Stimulated activated CD8-positive, alpha-beta memory T cell treated with anti-CD3 and anti-CD28 coated beads, Interleukin-12 subunit alpha, Interleukin-12 subunit beta, amount 100 ng/mL, for 24 hours (primary cell): ENCODE measurements around the gene TBC1D19.

ENCODE experiments used
- DNase-seq: peaks from one replicate; pipeline ENCODE4 v3.0.0-alpha.2; 2020; ENCODE audit errors: extremely low read depth

The TBC1D19 gene

DNA sequence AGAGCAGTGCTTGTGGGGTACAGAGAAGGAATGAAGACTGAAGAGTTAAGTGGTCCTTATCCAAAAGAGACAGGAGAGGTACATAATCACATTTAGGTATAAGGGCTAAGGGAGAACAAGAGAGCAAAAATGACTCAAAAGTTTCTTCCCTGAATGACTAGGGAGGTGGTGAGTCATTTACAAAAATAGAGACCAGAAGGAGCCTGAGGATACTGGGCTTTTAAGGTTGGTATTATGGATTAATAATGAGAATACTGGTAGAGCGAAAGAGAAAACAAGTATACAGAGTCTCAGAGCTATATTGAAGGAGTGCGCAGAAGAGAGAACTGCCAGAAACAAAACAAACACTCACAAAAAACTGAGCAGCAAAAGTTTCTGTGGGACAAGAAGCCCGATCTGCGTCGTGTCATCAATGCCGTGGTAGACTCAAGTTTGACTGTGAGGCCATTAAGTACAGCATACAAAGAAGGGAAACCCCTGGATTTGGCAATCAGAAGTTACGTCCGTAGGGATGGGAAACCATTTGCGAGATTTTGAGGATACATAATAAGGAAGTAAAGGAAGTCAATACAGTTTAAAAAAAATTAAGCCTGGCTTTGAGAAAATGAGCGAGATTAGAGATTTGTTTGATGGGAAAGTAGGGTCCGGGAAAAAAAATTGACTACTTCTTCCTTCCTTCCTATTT lies 147.6 kb downstream of the TBC1D19 start:
- DNase-seq = no peak

DNA sequence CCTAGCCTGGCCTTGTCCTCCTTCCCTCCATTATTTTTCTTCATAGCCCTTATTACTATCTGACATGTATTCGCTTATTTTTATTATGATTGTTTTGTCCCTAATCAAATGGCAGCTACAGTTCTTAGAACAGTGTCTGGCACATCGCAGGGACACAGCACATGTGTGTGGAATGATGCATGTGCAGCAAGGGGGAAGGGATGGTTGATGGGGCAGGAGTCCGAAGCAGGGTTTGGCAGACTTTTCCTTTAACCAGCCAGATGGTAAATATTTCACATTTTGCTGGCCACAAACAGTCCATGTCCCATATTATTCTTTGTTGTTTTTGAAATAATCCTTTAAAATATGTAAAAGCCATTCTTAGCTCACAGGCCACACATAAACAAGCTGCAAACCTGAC lies 148.5 kb downstream of the TBC1D19 start:
- DNase-seq = no peak

DNA sequence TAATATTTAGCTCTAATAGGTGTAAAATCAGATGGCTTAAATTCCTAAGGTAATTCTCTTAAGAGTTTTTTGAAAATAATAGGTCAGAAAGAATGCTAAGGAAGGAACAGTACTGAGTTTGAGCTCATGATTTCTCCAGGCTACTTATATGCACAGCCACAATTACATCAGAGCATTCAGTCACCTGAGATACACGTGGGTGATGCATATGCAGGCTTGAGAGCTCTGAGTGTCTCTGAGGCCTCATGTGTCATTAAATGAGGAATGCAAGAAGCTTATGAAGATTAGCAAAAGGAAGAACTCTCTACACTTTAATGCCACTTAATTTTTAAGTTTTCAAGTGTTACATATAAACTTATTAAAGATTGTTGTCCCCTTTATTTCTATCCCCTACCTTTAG lies 152.7 kb downstream of the TBC1D19 start:
- no peak for DNase-seq

DNA sequence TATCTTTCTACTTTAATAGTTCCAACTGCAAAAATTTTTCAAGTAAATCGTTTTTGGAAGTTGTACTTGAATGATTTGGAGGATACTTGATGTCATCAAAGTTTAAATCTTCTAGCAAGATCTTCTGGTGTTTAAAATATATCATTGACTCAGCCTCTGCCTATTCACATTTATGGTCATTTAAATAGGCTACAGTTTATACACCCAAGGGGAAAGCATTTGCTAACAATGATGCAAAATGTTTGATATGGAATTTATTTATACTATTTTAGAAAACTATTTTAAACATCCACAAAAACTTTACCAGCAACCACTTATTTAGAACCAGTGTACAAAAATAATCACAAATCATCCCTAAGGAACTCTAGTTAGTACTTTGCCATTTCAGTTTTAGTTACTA lies 153.5 kb downstream of the TBC1D19 start:
- DNase-seq = no peak

DNA sequence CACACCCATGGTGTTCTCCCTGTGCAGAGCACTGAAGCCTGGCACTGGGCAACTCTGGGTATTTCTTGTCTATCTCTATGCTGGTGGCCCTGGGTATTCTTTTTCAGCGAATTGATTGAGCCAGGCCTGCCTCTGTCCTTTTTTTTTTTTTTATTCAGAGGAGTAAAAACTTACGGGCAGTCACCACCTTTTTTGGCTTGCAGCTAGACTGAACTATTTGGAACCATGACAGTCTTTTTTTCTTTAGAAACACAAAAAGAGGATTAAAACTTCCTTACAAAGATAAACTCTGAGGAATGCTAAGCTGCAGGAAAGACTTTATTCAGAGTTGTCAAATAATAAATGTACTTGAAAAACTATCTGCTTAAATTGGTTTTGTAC lies 157.6 kb downstream of the TBC1D19 start:
- no peak for DNase-seq

DNA sequence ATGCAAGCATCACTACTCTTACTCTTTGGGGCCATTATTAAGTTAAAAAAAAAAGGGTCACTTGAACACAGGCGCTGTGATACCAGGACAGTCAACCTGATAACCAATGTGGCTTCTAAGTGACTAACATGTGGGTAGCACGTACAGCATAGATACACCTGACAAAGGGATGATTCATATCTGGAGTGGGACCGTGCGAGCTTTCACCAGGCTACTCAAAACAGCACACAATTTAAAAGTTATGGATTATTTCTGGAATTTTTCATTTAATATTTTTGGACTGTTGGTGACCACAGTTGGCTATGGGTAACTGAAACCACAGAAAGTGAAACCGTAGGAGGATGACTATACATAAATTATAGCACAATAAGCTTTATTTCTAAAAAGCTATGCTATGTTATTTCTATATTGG lies 162.9 kb downstream of the TBC1D19 start:
- DNase-seq = no peak

DNA sequence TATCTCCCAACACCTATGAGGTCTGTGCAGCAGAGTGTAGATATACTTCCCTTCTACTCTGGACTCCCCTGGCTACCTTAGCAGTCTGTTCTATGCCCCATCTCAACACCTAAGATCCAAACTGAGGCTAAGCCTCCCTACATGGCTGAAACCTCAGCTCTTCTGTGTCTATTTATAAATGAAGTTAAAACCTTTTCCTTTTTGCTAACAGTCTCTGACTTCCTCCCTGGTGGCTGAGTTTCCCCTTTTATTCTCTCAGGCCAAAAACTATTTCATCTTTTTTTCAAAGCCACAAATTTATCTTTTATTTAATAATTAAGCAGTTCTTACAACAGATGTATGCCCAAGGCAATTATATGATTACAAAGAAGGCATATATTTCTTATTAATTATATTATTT lies 164.9 kb downstream of the TBC1D19 start:
- DNase-seq = no peak

DNA sequence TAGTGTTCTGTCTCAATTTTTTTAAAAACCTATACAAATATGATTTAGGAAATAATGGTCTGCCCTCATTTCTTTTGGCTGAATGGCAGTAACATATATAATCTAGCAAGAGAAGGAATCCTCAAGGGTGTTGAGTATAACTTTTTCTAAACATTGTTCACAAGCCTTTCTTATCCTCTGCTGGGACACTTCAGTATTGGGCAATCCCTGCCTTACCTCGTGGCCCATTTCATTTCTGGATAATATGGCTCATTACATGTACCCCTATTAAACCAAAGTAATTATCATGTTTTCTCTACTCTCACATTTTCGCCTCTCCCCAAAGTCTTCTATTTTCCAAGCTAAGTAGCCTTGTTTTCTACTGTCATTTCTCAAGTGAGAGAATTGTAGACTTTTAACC lies 166.0 kb downstream of the TBC1D19 start:
- DNase-seq = no peak

DNA sequence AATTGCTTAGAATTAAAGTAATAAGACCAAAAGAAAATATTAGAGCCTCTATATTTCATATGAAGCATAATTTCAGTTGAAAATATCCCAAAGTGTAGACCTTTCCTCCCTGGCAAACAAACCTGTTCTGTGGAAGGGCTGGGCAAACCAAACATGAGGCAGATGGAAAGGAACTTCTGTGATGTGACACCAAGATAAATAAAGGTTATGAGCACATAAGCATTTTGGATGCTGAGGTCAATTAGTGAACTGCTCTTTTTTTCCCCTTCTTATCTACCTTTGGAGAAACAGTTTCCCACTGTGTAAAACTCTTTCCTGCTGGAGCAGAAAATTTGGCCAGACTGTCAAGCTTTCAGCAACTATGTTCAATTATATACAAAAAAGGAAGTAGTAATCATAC lies 167.1 kb downstream of the TBC1D19 start:
- no peak for DNase-seq

DNA sequence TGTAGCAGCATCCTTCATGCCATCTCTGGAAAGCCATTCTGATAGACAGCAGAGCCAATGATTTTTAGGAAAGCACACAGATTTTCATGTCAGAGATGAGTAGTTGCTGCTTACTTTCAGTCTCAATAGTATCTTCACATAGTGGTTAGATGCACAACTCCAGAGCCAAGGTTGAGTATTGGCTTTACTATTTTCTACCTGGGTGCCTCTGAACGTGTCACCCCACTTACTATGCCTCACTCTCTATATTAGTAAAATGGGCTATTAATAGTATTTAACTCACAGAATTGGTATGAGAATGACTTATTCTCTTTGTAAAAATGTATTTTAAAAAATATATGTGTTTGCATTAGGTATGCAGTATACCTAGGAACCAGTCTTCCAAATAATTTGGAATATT lies 168.0 kb downstream of the TBC1D19 start:
- DNase-seq = no peak

DNA sequence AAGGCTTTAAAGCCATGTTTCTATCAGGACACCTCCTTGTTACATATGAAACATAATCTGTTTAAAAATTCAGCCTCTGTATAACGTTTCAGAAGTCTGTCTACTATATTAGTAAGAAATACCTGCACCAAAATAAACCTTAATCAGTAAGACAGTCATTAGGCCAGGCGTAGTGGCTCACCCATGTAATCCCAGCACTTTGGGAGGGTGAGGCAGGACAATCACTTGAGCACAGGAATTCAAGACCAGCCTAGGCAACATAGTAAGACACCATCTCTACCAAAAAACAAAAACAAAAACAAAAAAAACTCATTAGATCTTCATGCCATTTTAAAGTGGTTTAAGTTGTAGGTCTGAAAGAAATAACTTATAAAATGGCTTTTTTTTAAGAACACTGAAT lies 169.3 kb downstream of the TBC1D19 start:
- DNase-seq = no peak

DNA sequence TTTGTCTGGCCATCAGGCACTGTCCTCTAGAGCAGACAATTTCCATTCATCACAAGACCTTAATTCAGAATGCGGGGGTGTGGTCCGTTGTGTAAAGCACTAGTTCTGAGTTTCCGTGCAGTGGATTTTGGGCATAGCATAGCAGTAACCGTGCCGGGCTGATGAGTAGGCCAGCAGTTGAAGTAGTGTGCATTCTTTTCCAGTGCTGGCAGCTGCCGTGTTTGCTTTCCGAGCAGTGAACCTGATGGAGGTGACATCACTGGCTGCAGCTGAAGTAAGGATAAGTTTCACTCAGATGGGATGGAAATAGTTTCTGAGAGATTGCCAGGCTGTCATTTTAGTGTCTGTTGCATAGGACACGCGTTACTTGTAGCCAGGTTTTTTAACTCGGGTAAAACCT lies 169.7 kb downstream of the TBC1D19 start:
- DNase-seq = no peak

DNA sequence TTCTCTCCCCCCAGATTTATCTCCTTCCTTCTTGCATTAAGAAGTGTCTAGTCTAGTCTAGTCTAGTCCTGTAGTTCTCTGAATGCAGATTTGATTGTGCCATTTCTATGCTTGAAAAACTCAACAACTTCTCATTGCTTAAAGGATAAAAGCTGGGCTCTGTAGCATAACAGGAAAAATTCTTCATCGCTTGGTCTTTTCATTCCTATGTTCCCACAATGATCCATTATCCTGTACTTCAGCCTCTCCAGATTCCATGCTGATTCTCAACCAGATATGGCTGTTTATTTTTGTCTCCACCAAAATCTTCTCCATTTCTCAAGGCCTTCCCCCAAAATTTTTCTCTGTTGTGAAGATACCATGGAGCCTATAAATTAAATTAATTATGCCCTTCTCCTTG lies 173.9 kb downstream of the TBC1D19 start:
- DNase-seq = no peak

DNA sequence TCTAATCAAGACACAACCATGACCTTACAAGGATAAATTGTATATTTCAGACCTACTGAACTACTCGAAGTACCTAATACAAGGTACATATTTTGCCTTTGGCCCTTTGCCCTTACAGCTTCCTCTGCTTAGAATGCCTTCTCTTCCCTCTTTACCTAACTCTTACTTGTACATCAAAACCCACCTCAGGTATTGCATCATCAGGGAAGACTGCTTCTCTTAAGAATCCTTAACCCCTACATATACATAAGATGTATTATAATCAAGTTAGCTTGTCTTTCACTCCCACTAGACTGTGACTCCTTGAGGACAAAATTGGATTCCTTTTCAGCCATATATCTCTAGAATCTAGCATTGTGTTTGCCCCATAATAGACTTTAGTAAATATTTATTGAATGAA lies 175.0 kb downstream of the TBC1D19 start:
- DNase-seq = no peak

DNA sequence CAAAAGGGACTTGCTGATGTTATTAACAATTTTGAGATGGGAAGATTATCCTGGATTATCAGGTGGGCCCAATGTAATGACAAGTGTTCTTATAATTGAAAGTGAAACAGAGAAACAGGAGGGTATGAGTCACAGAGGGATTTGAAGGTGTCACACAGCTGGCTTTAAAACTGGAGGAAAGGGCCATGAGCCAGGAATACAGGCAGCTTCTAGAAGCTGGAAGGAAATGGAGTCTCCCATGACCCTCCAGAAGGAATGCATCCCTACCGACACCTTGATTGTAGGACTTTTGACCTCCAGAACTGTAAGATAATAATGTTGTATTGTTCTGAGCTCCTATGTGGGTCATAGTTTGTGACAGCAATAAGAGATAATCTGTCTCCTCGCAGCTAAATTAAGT lies 178.8 kb downstream of the TBC1D19 start:
- no peak for DNase-seq

DNA sequence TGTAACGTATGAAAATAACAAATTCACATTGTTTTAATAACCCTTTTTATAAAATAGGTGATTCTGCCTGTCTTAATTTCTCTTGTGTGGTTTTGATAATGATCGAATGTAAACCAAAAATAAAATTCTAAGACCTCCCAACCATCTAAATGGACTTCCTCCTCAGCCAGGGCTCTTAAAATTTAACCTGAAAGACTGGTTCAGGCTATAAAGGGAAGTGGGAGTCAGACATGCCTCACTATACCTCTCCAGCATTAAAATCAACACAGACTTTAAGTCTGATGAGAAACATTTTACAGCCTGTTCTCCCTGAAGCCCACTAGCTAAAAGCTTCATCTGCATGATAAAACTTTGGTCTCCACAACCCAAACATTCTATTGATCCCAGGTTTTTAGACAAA lies 179.2 kb downstream of the TBC1D19 start:
- DNase-seq = no peak

DNA sequence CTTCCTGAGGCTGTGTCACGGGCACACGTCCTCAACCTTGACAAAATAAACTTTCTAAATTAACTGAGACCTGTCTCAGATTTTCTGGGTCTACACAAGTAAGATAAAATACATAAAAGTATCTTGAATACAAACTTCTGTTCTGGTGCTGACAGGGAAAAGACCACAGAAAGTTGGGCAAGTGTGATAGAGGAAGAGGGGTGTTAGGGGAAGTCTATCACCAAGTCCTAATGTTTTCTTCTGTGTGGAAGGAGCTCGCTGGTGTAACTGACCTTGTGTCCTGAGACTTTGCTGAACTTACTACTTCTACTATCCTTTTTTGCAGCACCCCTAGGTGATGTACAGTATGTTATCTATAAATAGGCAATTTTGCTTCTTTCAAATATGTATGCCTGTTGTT lies 179.8 kb downstream of the TBC1D19 start:
- no peak for DNase-seq

DNA sequence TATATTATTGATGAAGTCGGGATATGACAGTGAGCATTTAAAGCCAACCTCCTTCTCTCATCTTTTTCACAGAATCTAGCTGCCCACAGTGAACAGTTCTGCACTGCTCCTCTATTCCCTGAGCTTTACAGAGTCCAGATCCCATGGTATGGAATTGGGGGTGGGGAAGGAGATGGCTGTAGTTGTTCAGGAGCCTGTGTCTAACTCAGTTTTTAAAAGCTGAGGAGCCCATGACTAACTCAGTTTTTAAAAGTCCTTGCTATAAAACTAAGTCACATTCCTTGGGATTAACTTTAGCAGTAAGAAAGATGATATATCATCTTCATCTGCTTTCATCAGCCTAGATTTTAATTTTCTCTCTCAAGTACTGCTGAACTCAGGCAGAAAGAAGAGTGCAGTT lies 180.3 kb downstream of the TBC1D19 start:
- no peak for DNase-seq

DNA sequence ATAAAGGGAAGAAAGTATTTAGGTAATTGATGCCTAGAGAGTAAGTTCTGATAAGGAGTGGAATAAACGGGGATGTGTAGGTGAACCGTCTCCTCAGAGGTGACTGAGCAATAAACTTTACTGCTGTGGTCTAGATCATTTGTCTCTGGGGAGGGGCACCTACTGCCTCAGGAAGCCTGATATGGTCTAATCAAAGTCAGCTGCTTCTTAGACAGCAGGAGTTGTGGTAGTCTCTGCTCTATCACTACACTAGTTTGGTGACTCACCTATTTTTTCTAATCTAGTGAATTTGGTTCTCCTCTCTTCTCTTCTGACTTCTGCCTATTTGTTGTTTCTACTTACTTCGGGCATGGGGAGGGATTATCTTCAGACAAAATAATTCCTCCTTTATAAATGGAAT lies 181.6 kb downstream of the TBC1D19 start:
- no peak for DNase-seq

DNA sequence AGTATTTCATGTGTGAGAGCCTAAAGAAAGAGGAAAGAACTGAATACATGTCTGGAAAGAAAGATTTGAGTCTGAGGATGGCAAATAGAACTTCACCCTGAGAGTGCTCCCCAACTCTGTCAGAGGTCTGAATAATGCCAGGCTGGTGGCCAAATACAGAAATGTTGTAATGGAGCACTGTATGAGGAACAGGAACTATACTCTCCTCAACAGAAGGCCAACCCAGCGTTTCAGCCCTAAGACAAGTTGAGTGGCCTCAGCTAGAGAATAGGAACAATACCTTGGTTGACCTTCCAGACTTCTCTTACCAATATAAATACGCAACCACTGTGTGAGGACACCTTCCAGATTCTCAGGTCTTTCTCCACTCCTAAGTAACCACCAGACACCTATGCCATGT lies 182.3 kb downstream of the TBC1D19 start:
- DNase-seq = no peak

DNA sequence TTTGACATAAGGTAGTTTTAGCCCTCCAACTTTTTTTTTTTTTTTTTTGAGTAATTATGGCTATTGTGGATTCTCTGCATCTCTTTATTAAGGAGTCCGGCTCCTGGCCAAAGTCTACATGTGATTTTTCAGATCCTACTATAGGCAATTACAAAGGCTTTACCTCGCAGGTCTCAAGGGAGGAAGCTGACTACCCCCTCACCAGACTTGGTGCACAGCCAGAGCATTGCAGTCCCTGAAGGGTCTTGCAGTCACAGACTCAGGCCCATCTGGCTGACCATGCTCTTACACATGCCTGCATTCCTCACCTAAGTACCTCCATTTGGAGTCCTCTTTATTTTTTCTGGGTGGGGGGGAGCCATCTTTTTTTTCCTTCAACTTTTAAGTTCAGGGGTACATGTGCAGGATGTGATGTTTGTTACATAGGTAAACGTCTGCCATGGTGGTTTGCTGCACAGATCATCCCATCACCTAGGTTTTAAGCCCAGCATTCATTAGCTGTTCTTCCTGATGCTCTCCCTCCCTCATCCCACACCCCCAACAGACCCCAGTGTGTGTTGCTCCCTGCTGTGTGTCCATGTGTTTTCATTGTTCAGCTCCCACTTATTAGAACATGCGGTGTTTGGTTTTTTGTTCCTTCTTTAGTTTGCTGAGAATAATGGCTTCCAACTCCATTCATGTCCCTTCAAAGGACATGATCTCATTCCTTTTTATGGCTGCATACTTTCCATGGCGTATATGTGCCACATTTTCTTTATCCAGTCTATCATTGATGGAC lies 188.4 kb downstream of the TBC1D19 start:
- no peak for DNase-seq

DNA sequence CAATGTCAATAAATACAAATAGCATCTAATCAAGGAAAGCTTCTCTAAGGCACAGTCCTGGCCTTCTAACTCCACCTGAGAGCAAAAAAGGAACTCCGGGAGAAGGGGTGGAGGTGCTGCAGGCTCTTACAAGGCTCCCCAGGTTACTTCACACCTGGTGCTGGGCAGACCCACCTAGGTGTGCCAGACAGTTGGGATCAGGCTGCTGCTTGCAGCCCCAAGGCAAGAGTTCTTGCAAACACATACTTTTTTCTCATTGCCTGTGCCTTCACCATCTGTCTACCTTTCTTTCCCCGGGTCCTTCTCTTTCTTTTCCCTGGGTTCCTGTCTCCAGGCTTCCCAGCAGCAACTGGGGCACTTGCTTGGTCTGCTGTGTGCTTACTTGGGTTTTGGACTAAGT lies 195.3 kb downstream of the TBC1D19 start:
- no peak for DNase-seq

DNA sequence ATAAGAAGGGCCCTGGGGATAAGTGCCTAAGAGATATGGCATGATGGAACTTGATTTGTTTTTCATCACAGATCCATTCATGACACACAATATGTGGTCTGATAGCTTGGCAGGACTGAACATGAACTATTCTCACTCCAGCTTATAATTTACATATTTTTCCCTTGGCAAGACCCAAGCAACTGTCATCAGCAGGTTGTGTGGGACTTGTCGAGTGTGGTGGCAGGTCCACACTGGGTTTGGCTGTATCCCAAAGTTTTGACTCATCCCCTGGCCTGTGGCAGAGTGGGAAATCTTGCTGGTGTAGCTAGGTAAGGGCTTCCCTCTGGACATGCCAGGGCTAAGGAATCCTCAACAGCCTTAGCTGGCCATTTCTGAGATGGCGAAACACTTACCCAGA lies 195.8 kb downstream of the TBC1D19 start:
- no peak for DNase-seq

DNA sequence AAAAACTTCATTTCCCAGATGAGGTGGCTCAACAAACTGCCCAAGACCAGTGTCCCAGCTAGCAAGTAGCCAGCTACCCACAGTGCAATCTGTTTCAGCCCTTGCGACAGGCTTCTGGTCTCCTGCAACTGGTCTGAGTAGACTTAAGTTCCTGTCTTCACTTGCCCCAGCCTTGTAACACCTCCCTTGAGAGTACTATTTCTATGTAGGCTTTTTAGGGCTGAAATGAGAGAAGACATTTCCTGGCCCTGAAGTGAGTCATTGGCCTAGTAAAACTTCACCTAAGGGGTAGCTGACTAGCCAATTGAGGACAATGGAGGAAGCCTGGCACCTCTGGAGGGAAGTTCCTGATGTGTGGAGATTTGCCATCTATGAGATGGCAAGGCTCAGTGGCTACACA lies 196.7 kb downstream of the TBC1D19 start:
- DNase-seq = no peak
